ENCODE measurements around the gene PCDH10.

Gene PCDH10

DNA sequence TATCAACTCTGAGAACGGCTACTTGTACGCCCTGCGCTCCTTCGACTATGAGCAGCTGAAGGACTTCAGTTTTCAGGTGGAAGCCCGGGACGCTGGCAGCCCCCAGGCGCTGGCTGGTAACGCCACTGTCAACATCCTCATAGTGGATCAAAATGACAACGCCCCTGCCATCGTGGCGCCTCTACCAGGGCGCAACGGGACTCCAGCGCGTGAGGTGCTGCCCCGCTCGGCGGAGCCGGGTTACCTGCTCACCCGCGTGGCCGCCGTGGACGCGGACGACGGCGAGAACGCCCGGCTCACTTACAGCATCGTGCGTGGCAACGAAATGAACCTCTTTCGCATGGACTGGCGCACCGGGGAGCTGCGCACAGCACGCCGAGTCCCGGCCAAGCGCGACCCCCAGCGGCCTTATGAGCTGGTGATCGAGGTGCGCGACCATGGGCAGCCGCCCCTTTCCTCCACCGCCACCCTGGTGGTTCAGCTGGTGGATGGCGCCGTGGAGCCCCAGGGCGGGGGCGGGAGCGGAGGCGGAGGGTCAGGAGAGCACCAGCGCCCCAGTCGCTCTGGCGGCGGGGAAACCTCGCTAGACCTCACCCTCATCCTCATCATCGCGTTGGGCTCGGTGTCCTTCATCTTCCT is 2.7 kb downstream of the PCDH10 start:
- H3K9ac ChIP-seq (ENCODE audit: low read length): no peak overlapping the region
- no peak overlapping the region for H3K4me3 ChIP-seq (ENCODE audit: low read length)
- H3K9me2 ChIP-seq (replicated peaks; ENCODE audit: insufficient read depth, low read length): no peaks in the 10 kb centered on the region
- H2AFZ ChIP-seq (ENCODE audit: low read length): no peak overlapping the region
- TF ChIP-seq, protein P1, sequence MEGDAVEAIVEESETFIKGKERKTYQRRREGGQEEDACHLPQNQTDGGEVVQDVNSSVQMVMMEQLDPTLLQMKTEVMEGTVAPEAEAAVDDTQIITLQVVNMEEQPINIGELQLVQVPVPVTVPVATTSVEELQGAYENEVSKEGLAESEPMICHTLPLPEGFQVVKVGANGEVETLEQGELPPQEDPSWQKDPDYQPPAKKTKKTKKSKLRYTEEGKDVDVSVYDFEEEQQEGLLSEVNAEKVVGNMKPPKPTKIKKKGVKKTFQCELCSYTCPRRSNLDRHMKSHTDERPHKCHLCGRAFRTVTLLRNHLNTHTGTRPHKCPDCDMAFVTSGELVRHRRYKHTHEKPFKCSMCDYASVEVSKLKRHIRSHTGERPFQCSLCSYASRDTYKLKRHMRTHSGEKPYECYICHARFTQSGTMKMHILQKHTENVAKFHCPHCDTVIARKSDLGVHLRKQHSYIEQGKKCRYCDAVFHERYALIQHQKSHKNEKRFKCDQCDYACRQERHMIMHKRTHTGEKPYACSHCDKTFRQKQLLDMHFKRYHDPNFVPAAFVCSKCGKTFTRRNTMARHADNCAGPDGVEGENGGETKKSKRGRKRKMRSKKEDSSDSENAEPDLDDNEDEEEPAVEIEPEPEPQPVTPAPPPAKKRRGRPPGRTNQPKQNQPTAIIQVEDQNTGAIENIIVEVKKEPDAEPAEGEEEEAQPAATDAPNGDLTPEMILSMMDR (IDR thresholded peaks at IDR 0.05; ENCODE audit: low read length): no peak
- no peak for TF ChIP-seq EZH2 (optimal IDR thresholded peaks at IDR 0.05; ENCODE audit: low read depth, low read length)
- no peak for TF ChIP-seq EZH2phosphoT487 (IDR thresholded peaks at IDR 0.05; ENCODE audit: low read length)
- no peaks in the 10 kb centered on the region for H4K20me1 ChIP-seq (ENCODE audit: insufficient read depth, low read length)
- H3F3A ChIP-seq (ENCODE audit: insufficient read depth, low read length): no peaks in the 10 kb centered on the region
- H3K4me2 ChIP-seq (ENCODE audit: low read depth, low read length): no peak overlapping the region
- H3K36me3 ChIP-seq (replicated peaks; ENCODE audit: insufficient read depth, low read length): no peaks in the 10 kb centered on the region
- H3K4me1 ChIP-seq (ENCODE audit: low read length): no peaks in the 10 kb centered on the region
- no peak overlapping the region for H3K27ac ChIP-seq (ENCODE audit: low read length)
- no peaks in the 10 kb centered on the region for H3K9me3 ChIP-seq (replicated peaks; ENCODE audit: insufficient read depth, low read length)
- DNase-seq: no peak
- no peaks in the 10 kb centered on the region; the same call in 1 of the 2 replicates for H3K27me3 ChIP-seq (replicated peaks; ENCODE audit: insufficient read depth, low read length)
- no peaks in the 10 kb centered on the region for H3K79me2 ChIP-seq (ENCODE audit: low read length)

DNA sequence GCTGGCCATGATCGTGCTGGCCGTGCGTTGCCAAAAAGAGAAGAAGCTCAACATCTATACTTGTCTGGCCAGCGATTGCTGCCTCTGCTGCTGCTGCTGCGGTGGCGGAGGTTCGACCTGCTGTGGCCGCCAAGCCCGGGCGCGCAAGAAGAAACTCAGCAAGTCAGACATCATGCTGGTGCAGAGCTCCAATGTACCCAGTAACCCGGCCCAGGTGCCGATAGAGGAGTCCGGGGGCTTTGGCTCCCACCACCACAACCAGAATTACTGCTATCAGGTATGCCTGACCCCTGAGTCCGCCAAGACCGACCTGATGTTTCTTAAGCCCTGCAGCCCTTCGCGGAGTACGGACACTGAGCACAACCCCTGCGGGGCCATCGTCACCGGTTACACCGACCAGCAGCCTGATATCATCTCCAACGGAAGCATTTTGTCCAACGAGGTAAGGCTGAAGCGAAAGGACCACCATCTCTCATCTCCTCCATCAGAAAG is 3.3 kb downstream of the PCDH10 start:
- Histone ChIP-seq H3K79me2 (ENCODE audit: low read length) (no peaks in the 10 kb centered on the region), H3K9ac (ENCODE audit: low read length) (no peak overlapping the region), H3K4me2 (ENCODE audit: low read depth, low read length) (no peak overlapping the region), H3K9me3 (replicated peaks; ENCODE audit: insufficient read depth, low read length) (no peaks in the 10 kb centered on the region), H3K27me3 (replicated peaks; ENCODE audit: insufficient read depth, low read length) (no peaks in the 10 kb centered on the region; the same call in 1 of the 2 replicates), H3K4me3 (ENCODE audit: low read length) (no peak overlapping the region), H3K4me1 (ENCODE audit: low read length) (no peaks in the 10 kb centered on the region), H3K36me3 (replicated peaks; ENCODE audit: insufficient read depth, low read length) (no peaks in the 10 kb centered on the region), H3F3A (ENCODE audit: insufficient read depth, low read length) (no peaks in the 10 kb centered on the region), H3K27ac (ENCODE audit: low read length) (no peak overlapping the region), H3K9me2 (replicated peaks; ENCODE audit: insufficient read depth, low read length) (no peaks in the 10 kb centered on the region), H2AFZ (ENCODE audit: low read length) (no peak overlapping the region), H4K20me1 (ENCODE audit: insufficient read depth, low read length) (no peaks in the 10 kb centered on the region)
- TF ChIP-seq, protein P1 (IDR thresholded peaks at IDR 0.05; ENCODE audit: low read length): no peak
- TF ChIP-seq EZH2phosphoT487 (IDR thresholded peaks at IDR 0.05; ENCODE audit: low read length) (no peak), EZH2 (optimal IDR thresholded peaks at IDR 0.05; ENCODE audit: low read depth, low read length) (no peak)
- DNase-seq: no peak

DNA sequence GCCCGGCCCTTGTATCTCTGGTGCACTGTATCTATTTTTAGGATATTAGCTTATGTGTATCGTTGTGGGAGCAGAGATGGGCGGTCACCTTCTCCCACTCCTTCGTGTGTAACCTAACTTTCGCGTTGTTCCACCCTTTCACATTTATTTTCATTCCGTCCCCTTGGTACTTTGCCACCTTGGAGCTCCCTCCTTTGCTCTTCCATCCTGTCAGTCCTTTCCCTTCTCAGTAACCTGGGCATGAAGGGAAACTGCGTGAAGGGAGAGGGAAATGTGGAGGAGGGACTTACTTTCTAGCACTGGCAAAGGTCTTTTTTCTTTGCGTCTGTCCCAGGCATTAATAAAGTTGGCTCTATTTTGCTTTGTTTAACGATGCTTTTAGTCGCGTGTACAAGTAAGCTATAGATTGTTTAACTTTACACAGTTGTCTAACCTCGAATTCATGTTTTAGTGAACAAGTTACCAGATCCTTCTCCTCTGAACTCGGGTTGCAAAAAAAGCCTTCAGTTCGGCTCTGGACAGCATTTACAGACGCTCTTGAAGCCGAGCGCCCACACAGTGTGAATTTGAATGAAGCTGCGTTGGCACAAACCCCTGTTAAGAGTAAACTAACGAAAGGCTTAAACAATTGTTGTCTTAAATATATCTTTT is 3.9 kb downstream of the PCDH10 start:
- H3K27me3 ChIP-seq (replicated peaks; ENCODE audit: insufficient read depth, low read length): no peaks in the 10 kb centered on the region; the same call in 1 of the 2 replicates
- H3F3A ChIP-seq (ENCODE audit: insufficient read depth, low read length): no peaks in the 10 kb centered on the region
- no peak overlapping the region for H3K27ac ChIP-seq (ENCODE audit: low read length)
- H3K4me1 ChIP-seq (ENCODE audit: low read length): no peaks in the 10 kb centered on the region
- H3K79me2 ChIP-seq (ENCODE audit: low read length): no peaks in the 10 kb centered on the region
- H3K9ac ChIP-seq (ENCODE audit: low read length): no peak overlapping the region
- H2AFZ ChIP-seq (ENCODE audit: low read length): no peak overlapping the region
- H3K4me2 ChIP-seq (ENCODE audit: low read depth, low read length): no peak overlapping the region
- H3K9me3 ChIP-seq (replicated peaks; ENCODE audit: insufficient read depth, low read length): no peaks in the 10 kb centered on the region
- H3K4me3 ChIP-seq (ENCODE audit: low read length): no peak overlapping the region
- TF ChIP-seq, protein P1 (IDR thresholded peaks at IDR 0.05; ENCODE audit: low read length): no peak
- TF ChIP-seq EZH2 (optimal IDR thresholded peaks at IDR 0.05; ENCODE audit: low read depth, low read length): no peak
- no peak for TF ChIP-seq EZH2phosphoT487 (IDR thresholded peaks at IDR 0.05; ENCODE audit: low read length)
- no peaks in the 10 kb centered on the region for H3K9me2 ChIP-seq (replicated peaks; ENCODE audit: insufficient read depth, low read length)
- H3K36me3 ChIP-seq (replicated peaks; ENCODE audit: insufficient read depth, low read length): no peaks in the 10 kb centered on the region
- no peak for DNase-seq
- H4K20me1 ChIP-seq (ENCODE audit: insufficient read depth, low read length): no peaks in the 10 kb centered on the region

Data from MM.1S (cell line).